Measurements from ENCODE around the gene SCGB3A1. TPM values are rescaled to one million over a fixed set of nuclear protein-coding genes. Genes with fewer than 3 reads are reported as not detected.

SCGB3A1 gene
- total and polyA plus RNA-seq, 8 donors, result 3.7 to 785 (median 35.3) TPM; not detected in 5

DNA sequence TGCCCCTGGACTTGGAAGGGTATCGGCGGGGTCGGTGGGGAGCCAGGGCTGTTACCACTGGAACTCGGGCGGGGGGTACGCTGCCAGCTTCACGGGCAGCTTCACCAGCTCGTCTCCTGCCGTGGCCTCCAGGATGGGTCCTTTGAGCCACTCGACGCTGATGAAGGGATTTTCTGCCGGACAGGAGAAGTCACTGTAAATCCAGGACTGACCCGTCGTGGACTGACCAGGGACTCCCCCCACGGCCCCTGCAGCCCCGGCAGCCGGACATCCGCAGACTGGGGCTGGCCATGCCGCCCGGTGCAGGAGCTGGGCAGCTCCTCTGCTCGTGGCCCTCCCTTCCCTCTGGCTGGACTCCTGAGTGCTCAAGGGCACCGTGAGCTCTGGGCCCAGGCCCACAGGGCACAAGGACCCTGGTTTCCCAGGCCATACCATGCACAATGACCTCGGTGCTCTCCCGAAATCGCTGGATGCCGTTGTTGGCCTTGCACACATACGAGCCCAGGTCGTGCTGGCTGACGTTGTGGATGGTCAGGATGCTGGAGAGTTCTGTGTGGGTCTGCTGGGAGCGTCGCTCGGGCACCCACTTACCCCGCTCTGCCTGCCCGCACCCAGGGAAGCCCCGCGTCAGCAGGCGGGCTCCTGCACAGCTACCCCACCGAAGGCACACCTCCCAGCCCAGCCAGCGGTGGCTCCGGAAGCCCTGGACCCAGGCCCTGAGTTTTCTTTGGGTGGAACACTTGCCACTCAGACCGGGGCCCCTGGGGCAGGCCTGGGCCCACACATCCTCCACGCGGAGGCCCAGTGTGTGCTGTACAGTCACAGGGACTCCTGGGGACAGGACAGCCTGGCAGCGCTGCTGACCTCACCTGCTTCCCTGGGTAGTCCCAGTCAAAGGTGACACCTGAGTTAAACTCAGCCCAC is 37.8 kb upstream of the SCGB3A1 start:
- no peak for DNase-seq
- TF ChIP-seq EP300 (IDR thresholded peaks at IDR 0.05) (no peak), POLR2AphosphoS5 (IDR thresholded peaks at IDR 0.05) (no peak), POLR2A (IDR thresholded peaks at IDR 0.05) (no peak)
- TF ChIP-seq, protein P1, sequence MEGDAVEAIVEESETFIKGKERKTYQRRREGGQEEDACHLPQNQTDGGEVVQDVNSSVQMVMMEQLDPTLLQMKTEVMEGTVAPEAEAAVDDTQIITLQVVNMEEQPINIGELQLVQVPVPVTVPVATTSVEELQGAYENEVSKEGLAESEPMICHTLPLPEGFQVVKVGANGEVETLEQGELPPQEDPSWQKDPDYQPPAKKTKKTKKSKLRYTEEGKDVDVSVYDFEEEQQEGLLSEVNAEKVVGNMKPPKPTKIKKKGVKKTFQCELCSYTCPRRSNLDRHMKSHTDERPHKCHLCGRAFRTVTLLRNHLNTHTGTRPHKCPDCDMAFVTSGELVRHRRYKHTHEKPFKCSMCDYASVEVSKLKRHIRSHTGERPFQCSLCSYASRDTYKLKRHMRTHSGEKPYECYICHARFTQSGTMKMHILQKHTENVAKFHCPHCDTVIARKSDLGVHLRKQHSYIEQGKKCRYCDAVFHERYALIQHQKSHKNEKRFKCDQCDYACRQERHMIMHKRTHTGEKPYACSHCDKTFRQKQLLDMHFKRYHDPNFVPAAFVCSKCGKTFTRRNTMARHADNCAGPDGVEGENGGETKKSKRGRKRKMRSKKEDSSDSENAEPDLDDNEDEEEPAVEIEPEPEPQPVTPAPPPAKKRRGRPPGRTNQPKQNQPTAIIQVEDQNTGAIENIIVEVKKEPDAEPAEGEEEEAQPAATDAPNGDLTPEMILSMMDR (IDR thresholded peaks at IDR 0.05), result no peak
- Histone ChIP-seq H3K27me3 (peaks cover 0 to 54% (median 0%) of the 10 kb centered on the region in 3 donors), H3K27ac (no peak overlapping the region), H3K4me1 (no peaks in the 10 kb centered on the region), H3K36me3 (no peaks in the 10 kb centered on the region), H3K9me3 (no peaks in the 10 kb centered on the region), H3K4me3 (no peak overlapping the region)
- WGBS, 5 donors, result 81 to 91% (median 85%) methylated on average over 23 to 44 of the region's 44 CpGs
- intact Hi-C loops (cut with DNase I; ENCODE audit: low total_unique reads), result no loop called here

DNA sequence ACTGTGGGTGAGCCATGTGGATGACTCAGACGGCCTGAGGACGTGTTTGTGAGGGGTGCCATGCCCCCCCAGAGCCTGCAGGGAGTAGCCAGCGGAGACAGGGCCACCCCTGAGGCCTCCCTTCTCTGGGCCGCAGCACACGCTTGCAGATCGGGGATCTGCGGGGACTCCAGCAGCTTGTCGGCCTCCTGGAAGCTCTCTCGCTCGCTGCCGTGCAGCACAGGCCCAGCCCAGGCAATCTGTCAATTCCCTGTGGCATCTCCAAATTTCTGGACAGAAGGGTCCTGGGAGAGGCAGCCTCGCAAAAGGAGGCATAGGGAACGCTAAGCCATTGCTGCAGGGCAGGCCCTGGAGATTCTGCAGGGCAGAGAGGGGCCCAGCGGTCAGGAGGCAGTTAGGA is 36.9 kb upstream of the SCGB3A1 start:
- H3K4me1 ChIP-seq, result no peaks in the 10 kb centered on the region
- DNase-seq, result no peak
- 74 to 78% (median 74%) methylated on average over 6 to 14 of the region's 14 CpGs for WGBS, 5 donors

DNA sequence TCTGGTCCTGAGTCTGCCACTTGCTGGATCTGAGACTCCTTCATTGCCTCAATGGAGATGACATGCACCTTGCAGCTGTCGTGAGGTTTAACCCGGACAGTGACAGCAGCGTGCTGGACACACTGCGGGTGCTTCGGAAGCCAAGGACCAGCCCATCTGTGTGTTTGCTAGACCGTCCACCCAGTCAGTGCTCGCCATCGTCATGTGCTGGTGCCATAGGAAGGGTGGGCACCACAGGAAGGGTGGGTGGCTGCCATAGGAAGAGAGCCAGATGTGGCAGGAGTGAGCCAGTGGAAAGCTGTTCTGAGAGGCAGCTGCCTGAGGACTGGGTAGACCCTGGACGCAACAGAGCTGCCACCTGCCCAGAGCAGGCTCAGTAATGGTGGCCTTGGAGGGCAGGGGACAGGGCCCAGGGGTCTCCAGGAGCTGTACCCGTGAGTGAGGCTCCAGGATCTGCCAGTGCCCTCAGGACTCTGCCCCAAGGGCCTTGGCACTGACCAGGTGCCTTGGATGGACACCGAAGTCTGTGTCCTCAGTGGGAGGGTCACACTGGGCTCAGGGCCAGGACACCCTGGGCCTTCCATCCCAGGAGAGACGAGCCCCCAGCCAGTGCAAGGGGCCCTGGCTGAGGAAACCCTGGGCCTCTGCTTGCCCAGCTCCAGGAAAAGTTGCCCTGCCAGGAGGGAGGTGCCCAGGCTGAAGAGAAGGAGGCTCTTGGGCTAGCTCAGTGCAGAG is 36.3 kb upstream of the SCGB3A1 start:
- Histone ChIP-seq H3K27ac (no peak overlapping the region), H3K36me3 (no peaks in the 10 kb centered on the region), H3K4me1 (no peaks in the 10 kb centered on the region), H3K4me3 (no peak overlapping the region), H3K9me3 (no peaks in the 10 kb centered on the region), H3K27me3 (peaks cover 0 to 39% (median 0%) of the 10 kb centered on the region in 3 donors)
- intact Hi-C loops (cut with DNase I; ENCODE audit: low total_unique reads), result no loop called here
- WGBS, 5 donors, result 77 to 87% (median 79%) methylated on average over 10 to 12 of the region's 12 CpGs; no CpG with 5 or more reads in 1 of the 5 donors
- no peak for DNase-seq
- TF ChIP-seq EP300 (IDR thresholded peaks at IDR 0.05) (no peak), POLR2A (IDR thresholded peaks at IDR 0.05) (no peak), POLR2AphosphoS5 (IDR thresholded peaks at IDR 0.05) (no peak)
- TF ChIP-seq, protein P1 (IDR thresholded peaks at IDR 0.05), result no peak

More for the DNA sequence above, 36.9 kb upstream of the SCGB3A1 start:
- H3K27me3 ChIP-seq, result peaks cover 0 to 46% (median 0%) of the 10 kb centered on the region in 3 donors
- no peaks in the 10 kb centered on the region for H3K9me3 ChIP-seq
- intact Hi-C loops (cut with DNase I; ENCODE audit: low total_unique reads), result no loop called here
- H3K27ac ChIP-seq, result no peak overlapping the region
- no peak overlapping the region for H3K4me3 ChIP-seq
- TF ChIP-seq EP300 (IDR thresholded peaks at IDR 0.05) (no peak), POLR2A (IDR thresholded peaks at IDR 0.05) (no peak), POLR2AphosphoS5 (IDR thresholded peaks at IDR 0.05) (no peak)
- TF ChIP-seq, protein P1 (IDR thresholded peaks at IDR 0.05), result no peak
- no peaks in the 10 kb centered on the region for H3K36me3 ChIP-seq

DNA sequence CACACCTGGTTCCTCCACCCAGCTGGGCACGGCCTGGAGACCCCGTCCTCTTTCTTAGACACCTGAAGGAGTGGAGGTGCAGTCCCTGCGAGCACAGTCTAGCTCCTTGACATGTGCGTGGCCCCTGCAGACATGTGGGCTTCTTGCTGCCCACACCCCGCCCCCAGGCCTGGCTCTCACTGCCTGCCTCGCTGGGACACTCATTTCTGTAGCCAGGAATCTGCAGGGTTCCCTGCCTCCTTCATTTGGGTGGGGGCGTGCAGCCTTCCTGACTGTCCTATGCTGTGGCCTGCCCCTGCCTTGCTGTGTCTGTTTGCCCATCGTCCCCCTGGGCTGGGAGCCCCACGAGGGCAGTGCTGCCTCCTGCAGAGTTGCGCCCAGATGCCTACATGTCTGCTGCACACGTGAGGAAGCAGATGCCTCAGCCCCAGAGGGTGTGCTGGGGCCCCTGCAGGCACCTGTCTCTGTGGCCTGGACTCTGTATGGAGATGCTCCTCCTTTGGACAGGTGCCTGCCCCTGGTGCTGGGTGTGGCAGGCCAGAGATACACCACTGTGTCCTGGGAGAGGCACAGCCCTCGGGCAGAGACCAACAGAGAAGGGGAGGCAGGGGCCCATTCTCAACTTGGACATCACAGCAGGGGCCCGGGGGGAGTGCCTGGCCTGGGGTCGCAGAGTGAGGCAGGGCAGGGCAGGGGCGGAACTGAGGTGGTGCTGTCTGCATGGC is 35.5 kb upstream of the SCGB3A1 start:
- intact Hi-C loops (cut with DNase I; ENCODE audit: low total_unique reads), result no loop called here
- 50 to 74% (median 67%) methylated on average over 7 to 15 of the region's 15 CpGs for WGBS, 5 donors
- Histone ChIP-seq H3K4me3 (no peak overlapping the region), H3K36me3 (no peaks in the 10 kb centered on the region), H3K9me3 (no peaks in the 10 kb centered on the region), H3K27me3 (peaks cover 0 to 33% (median 0%) of the 10 kb centered on the region in 3 donors), H3K4me1 (no peaks in the 10 kb centered on the region), H3K27ac (no peak overlapping the region)
- TF ChIP-seq POLR2A (IDR thresholded peaks at IDR 0.05) (no peak), POLR2AphosphoS5 (IDR thresholded peaks at IDR 0.05) (no peak), EP300 (IDR thresholded peaks at IDR 0.05) (no peak)
- TF ChIP-seq, protein P1 (IDR thresholded peaks at IDR 0.05), result no peak
- no peak for DNase-seq

Measured in stomach (tissue), 9 donors.